Fibroblast of lung (primary cell): ENCODE results near the gene RPL11. TPM values are rescaled to one million over a fixed set of nuclear protein-coding genes. Genes with fewer than 3 reads are reported as not detected.

Experiments
- DNase-seq, 2 donors: peaks; one replicate each; pipeline versions ENCODE4 v3.0.0 to v3.0.0-alpha.2; 2010; ENCODE audit warnings: low read depth in 2 of 2
- H2AFZ ChIP-seq: 2 replicates; pipeline ENCODE4 v1.5.1; 2012; ENCODE audit warnings: low read length, control low read depth, inconsistent platforms
- H3K27ac ChIP-seq: 2 replicates; pipeline ENCODE4 v1.5.1; 2011; ENCODE audit warnings: low read length, control low read depth; ENCODE audit not compliant: insufficient read depth
- H3K27me3 ChIP-seq: 2 replicates; pipeline ENCODE4 v1.5.1; 2011; ENCODE audit warnings: mild to moderate bottlenecking, low read length; ENCODE audit not compliant: control insufficient read depth, insufficient read depth
- H3K36me3 ChIP-seq: 2 replicates; pipeline ENCODE4 v1.5.1; 2011; ENCODE audit warnings: low read length; ENCODE audit not compliant: control insufficient read depth, insufficient read depth
- H3K4me1 ChIP-seq: 2 replicates; pipeline ENCODE4 v1.5.1; 2011; ENCODE audit warnings: low read length; ENCODE audit not compliant: control insufficient read depth, insufficient read depth; ENCODE audit errors: extremely low read depth
- H3K4me2 ChIP-seq: 2 replicates; pipeline ENCODE4 v1.5.1; 2011; ENCODE audit warnings: low read length, control low read depth; ENCODE audit not compliant: insufficient read depth; ENCODE audit errors: extremely low read depth
- H3K4me3 ChIP-seq, 4 experiments: fragments of 200-600 bp in 1 of 4; sonication (generic) in 1 of 4; replicated peaks in 1 of 4; 2 replicates each; pipeline ENCODE4 v1.5.1; 2011 to 2016; ENCODE audit warnings: low read length in 4 of 4, low read depth in 3 of 4, mild to moderate bottlenecking in 3 of 4, control low read depth in 2 of 4, inconsistent platforms in 1 of 4, mixed read lengths in 1 of 4; ENCODE audit not compliant: insufficient read depth in 1 of 4; ENCODE audit errors: control extremely low read depth in 1 of 4
- H3K79me2 ChIP-seq: 2 replicates; pipeline ENCODE4 v1.5.1; 2012; ENCODE audit warnings: mild to moderate bottlenecking, low read length, inconsistent platforms; ENCODE audit not compliant: control insufficient read depth, insufficient read depth
- H3K9ac ChIP-seq: 2 replicates; pipeline ENCODE4 v1.5.1; 2011; ENCODE audit warnings: mild to moderate bottlenecking, low read length, control low read depth; ENCODE audit not compliant: insufficient read depth
- H3K9me3 ChIP-seq: 2 replicates; pipeline ENCODE4 v1.5.1; 2012; ENCODE audit warnings: low read depth, low read length; ENCODE audit not compliant: control insufficient read depth, insufficient read depth
- H4K20me1 ChIP-seq: 2 replicates; pipeline ENCODE4 v1.5.1; 2011; ENCODE audit warnings: low read length; ENCODE audit not compliant: control insufficient read depth, insufficient read depth; ENCODE audit errors: extremely low read depth
- CTCF ChIP-seq, 2 donors: IDR thresholded peaks in 1 of 2; conservative IDR thresholded peaks in 1 of 2; 1 replicate in 1 of 2; 2 replicates in 1 of 2; pipeline ENCODE4 v1.5.1; 2011 to 2012; ENCODE audit warnings: low read length in 2 of 2, control low read depth in 1 of 2, inconsistent platforms in 1 of 2, low read depth in 1 of 2, mild to moderate bottlenecking in 1 of 2
- EZH2 ChIP-seq: IDR thresholded peaks from 2 replicates; pipeline ENCODE4 v1.5.1; 2012; ENCODE audit warnings: low read length, control low read depth, mild to moderate bottlenecking; ENCODE audit errors: missing control alignments
- polyA plus RNA-seq, 2 donors: library from polyadenylated mRNA; depleted of rRNA in 1 of 2; stranded (reverse) in 1 of 2; unstranded in 1 of 2; fragments of >200 nt; gene quantifications; 2 replicates each; pipeline ENCODE4 v1.2.1, GENCODE V29; 2011 to 2012; ENCODE audit warnings: missing spikeins in 1 of 2
- total RNA-seq: library from RNA; depleted of rRNA; stranded (reverse); fragments of >200 nt; gene quantifications from 2 replicates; pipeline ENCODE4 v1.2.1, GENCODE V29; 2014

Gene RPL11
- total and polyA plus RNA-seq, 2 donors (not counting 1 experiment from before 2014, with no cell fraction given) = 1,214 to 1,551 TPM

- no peak for DNase-seq
Measured at GRCh38 chr1:23692308-23692871, 784 bp downstream of the RPL11 start.

GRCh38 chr1:23693599-23693998, 2.0 kb downstream of the RPL11 start:
- no peak overlapping the region for H3K27ac ChIP-seq
- TF ChIP-seq CTCF (conservative IDR thresholded peaks at IDR 0.05 in 1 of 2, IDR thresholded peaks at IDR 0.05 in 1 of 2; ENCODE audit: low read depth in 1 of 2, low read length in 2 of 2) = no peak
- H3K4me1 ChIP-seq = peaks cover 8% of the 10 kb centered on the region
- peaks cover 69% of the 10 kb centered on the region for H3K79me2 ChIP-seq
- no peak for DNase-seq
- H3K9ac ChIP-seq = no peak overlapping the region
- peak overlapping the region; percentile 93 for H3K4me2 ChIP-seq
- peak overlapping the region in 3 of 4 experiments; percentile 85 to 100 (median 88) for H3K4me3 ChIP-seq
- H3K9me3 ChIP-seq = no peaks in the 10 kb centered on the region
- no peak overlapping the region for H2AFZ ChIP-seq
- H4K20me1 ChIP-seq = peaks cover 2% of the 10 kb centered on the region
- H3K27me3 ChIP-seq = no peaks in the 10 kb centered on the region
- H3K36me3 ChIP-seq = peaks cover 12% of the 10 kb centered on the region

More at GRCh38 chr1:23692308-23692871, 784 bp downstream of the RPL11 start:
- Histone ChIP-seq H3K79me2 (peaks cover 57% of the 10 kb centered on the region), H2AFZ (no peak overlapping the region), H3K27me3 (no peaks in the 10 kb centered on the region), H3K9me3 (no peaks in the 10 kb centered on the region), H3K4me1 (peaks cover 8% of the 10 kb centered on the region), H3K4me2 (peak overlapping the region; percentile 93), H3K9ac (peak overlapping the region; percentile 71), H3K4me3 (peak overlapping the region; percentile 48 to 100 (median 86)), H3K27ac (peak overlapping the region; percentile 74), H3K36me3 (peaks cover 12% of the 10 kb centered on the region), H4K20me1 (no peaks in the 10 kb centered on the region)
- TF ChIP-seq CTCF (conservative IDR thresholded peaks at IDR 0.05 in 1 of 2, IDR thresholded peaks at IDR 0.05 in 1 of 2; ENCODE audit: low read depth in 1 of 2, low read length in 2 of 2) (no peak), EZH2 (no peak)

- peaks cover 14% of the 10 kb centered on the region for H3K36me3 ChIP-seq
- H3K4me3 ChIP-seq = peak overlapping the region in 2 of 4 experiments; percentile 17 to 23
- H3K9ac ChIP-seq = no peak overlapping the region
- H3K27ac ChIP-seq = no peak overlapping the region
- peak overlapping the region; percentile 7 for H3K4me2 ChIP-seq
- no peak overlapping the region for H2AFZ ChIP-seq
- H3K79me2 ChIP-seq = peaks cover 77% of the 10 kb centered on the region
- H4K20me1 ChIP-seq = peaks cover 2% of the 10 kb centered on the region
- TF ChIP-seq EZH2 (no peak), CTCF (conservative IDR thresholded peaks at IDR 0.05 in 1 of 2, IDR thresholded peaks at IDR 0.05 in 1 of 2; ENCODE audit: low read depth in 1 of 2, low read length in 2 of 2) (no peak)
- peaks cover 8% of the 10 kb centered on the region for H3K4me1 ChIP-seq
- H3K27me3 ChIP-seq = no peaks in the 10 kb centered on the region
- no peaks in the 10 kb centered on the region for H3K9me3 ChIP-seq
- no peak for DNase-seq
Measured at GRCh38 chr1:23694371-23694770, 2.8 kb downstream of the RPL11 start.
